Gastroesophageal sphincter (tissue), 4 donors: ENCODE data around the gene KLF3. TPM values are rescaled to one million over a fixed set of nuclear protein-coding genes. Genes with fewer than 3 reads are reported as not detected.

Experiments
- ATAC-seq: fragments of 150-250 bp; one replicate; pipeline ENCODE4 v1.9.1; 2016; ENCODE audit warnings: mild to moderate bottlenecking, moderate library complexity
- H3K27ac ChIP-seq, 4 donors: fragments of 200-600 bp; sonication (generic) in 3 of 4; 1 replicate in 3 of 4; 2 replicates in 1 of 4; pipeline ENCODE4 v1.5.1; 2016 to 2019
- H3K27me3 ChIP-seq: fragments of 200-600 bp; sonication (generic); one replicate; pipeline ENCODE4 v1.5.1; 2019
- H3K36me3 ChIP-seq, 2 donors: fragments of 200-600 bp; sonication (generic); one replicate each; pipeline ENCODE4 v1.5.1; 2019; ENCODE audit warnings: control low read depth in 1 of 2
- H3K4me1 ChIP-seq, 3 donors: fragments of 200-600 bp; sonication (generic); 1 replicate in 2 of 3; 2 replicates in 1 of 3; pipeline ENCODE4 v1.5.1; 2016 to 2019; ENCODE audit warnings: control low read depth in 2 of 3
- H3K4me3 ChIP-seq, 2 donors: fragments of 200-600 bp; sonication (generic); one replicate each; pipeline ENCODE4 v1.5.1; 2019; ENCODE audit warnings: mild to moderate bottlenecking in 1 of 2, moderate library complexity in 1 of 2
- H3K9me3 ChIP-seq, 3 donors: fragments of 200-600 bp; sonication (generic); one replicate each; pipeline ENCODE4 v1.5.1; 2017 to 2019; ENCODE audit warnings: control low read depth in 2 of 3
- EP300 ChIP-seq: sonication (generic); formaldehyde crosslinking; IDR thresholded peaks from one replicate; pipeline ENCODE4 v1.6.1; 2017; ENCODE audit warnings: antibody characterized with exemption, mild to moderate bottlenecking
- POLR2A ChIP-seq, 2 donors: fragments of 450-650 bp; IDR thresholded peaks; one replicate each; pipeline ENCODE4 v1.6.1; 2017; ENCODE audit warnings: antibody characterized with exemption in 2 of 2, mild to moderate bottlenecking in 2 of 2, moderate library complexity in 1 of 2
- POLR2AphosphoS5 ChIP-seq: sonication (generic); formaldehyde crosslinking; IDR thresholded peaks from one replicate; pipeline ENCODE4 v1.6.1; 2017; ENCODE audit warnings: antibody characterized with exemption
- WGBS, 2 donors: methylation state at CpG; one replicate each; pipeline ENCODE4 v1.1.5; 2018; ENCODE audit warnings: low coverage in 1 of 2; 5-methylcytosine and 5-hydroxymethylcytosine counted together
- total RNA-seq, 4 donors: library from RNA; depleted of rRNA; stranded (reverse); fragments of >200 nt; gene quantifications; one replicate each; pipeline ENCODE4 v1.1.0, GENCODE V29; 2016
- TF ChIP-seq, protein P1 (sequence below), 4 experiments: fragments of 200-600 bp in 2 of 4; fragments of 450-650 bp in 2 of 4; sonication (generic) in 1 of 4; IDR thresholded peaks; one replicate each; pipeline ENCODE4 v1.5.1; 2017 to 2019; ENCODE audit warnings: antibody characterized with exemption in 4 of 4, mild to moderate bottlenecking in 2 of 4, moderate library complexity in 2 of 4

Gene KLF3
- total RNA-seq, 4 donors from 2014 or later = 40.0 to 55.5 (median 43.5) TPM

DNA sequence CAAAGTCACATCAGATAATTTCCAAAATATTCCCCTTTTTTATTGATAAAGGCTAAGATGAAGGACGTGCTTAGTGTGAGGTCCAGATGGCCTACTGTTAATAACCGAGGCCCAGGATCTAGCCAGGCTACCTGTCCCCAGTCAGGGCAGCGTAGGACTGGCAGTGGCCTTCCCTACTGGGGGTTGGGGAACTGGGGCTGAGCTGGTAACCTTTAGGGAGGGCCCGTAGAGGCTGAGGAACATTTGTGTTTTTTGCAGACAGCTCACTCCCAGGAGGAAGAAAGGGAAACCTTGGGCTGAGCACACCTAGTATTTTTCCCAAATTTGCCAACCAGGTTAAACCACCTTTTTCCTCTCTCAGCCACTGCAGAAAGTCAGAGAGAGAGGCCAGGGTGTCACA is 59.1 kb downstream of the KLF3 start:
- WGBS, 2 donors = 83% methylated on average over 1 to 2 of the region's 4 CpGs
- ATAC-seq = no peak

DNA sequence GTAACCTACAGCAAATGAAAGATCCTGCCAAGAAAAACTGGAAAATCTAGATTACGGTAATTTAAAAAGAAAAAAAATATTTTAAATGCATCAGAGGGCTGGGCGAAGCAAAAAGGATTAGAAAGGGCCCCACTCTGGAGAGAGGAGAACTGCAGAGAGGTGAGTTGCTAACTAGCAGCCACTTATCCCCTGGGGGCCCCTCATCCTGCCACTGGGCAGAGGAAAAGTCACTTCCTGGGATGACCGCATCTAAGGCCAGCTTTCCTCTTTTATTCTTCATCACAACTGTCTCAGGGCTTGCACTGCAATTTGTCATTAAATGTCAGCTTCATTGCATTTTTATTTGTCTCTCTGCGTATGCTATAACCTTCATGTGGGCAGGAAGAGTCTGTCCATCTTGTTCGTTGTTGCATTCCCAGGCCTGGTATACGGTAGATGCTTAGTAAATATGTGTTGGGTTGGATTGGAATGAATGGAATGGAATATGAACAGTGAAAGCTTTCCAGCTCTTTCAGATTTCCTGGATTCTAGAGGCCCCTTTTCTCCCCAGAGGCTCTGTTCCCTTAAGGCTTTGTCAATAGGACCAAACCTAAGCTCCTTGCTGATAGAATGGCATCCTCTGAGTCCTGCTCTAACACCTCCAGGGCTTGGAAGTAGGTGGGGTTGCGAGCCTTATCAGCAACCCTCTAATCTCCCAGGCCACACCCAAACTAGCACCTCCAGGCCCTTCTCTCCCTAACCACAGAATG is 59.9 kb downstream of the KLF3 start:
- no peaks in the 10 kb centered on the region for H3K9me3 ChIP-seq
- no peak overlapping the region for H3K27ac ChIP-seq
- WGBS, 2 donors = 83 to 88% methylated on average over 6 to 7 of the region's 7 CpGs
- no peak overlapping the region for H3K4me3 ChIP-seq
- ATAC-seq = no peak
- no peaks in the 10 kb centered on the region for H3K27me3 ChIP-seq
- no peaks in the 10 kb centered on the region for H3K36me3 ChIP-seq
- TF ChIP-seq POLR2A (IDR thresholded peaks at IDR 0.05) (no peak), POLR2AphosphoS5 (no peak), EP300 (no peak)
- TF ChIP-seq, protein P1, sequence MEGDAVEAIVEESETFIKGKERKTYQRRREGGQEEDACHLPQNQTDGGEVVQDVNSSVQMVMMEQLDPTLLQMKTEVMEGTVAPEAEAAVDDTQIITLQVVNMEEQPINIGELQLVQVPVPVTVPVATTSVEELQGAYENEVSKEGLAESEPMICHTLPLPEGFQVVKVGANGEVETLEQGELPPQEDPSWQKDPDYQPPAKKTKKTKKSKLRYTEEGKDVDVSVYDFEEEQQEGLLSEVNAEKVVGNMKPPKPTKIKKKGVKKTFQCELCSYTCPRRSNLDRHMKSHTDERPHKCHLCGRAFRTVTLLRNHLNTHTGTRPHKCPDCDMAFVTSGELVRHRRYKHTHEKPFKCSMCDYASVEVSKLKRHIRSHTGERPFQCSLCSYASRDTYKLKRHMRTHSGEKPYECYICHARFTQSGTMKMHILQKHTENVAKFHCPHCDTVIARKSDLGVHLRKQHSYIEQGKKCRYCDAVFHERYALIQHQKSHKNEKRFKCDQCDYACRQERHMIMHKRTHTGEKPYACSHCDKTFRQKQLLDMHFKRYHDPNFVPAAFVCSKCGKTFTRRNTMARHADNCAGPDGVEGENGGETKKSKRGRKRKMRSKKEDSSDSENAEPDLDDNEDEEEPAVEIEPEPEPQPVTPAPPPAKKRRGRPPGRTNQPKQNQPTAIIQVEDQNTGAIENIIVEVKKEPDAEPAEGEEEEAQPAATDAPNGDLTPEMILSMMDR (IDR thresholded peaks at IDR 0.05) = no peak
- no peaks in the 10 kb centered on the region for H3K4me1 ChIP-seq

More for the DNA sequence above, 59.1 kb downstream of the KLF3 start:
- no peaks in the 10 kb centered on the region for H3K9me3 ChIP-seq
- TF ChIP-seq, protein P1 (IDR thresholded peaks at IDR 0.05) = no peak
- TF ChIP-seq POLR2AphosphoS5 = no peak
- no peak for TF ChIP-seq POLR2A (IDR thresholded peaks at IDR 0.05)
- TF ChIP-seq EP300 = no peak
- H3K27ac ChIP-seq = no peak overlapping the region
- H3K4me1 ChIP-seq = no peaks in the 10 kb centered on the region
- no peaks in the 10 kb centered on the region for H3K36me3 ChIP-seq
- no peak overlapping the region for H3K4me3 ChIP-seq
- H3K27me3 ChIP-seq = no peaks in the 10 kb centered on the region

DNA sequence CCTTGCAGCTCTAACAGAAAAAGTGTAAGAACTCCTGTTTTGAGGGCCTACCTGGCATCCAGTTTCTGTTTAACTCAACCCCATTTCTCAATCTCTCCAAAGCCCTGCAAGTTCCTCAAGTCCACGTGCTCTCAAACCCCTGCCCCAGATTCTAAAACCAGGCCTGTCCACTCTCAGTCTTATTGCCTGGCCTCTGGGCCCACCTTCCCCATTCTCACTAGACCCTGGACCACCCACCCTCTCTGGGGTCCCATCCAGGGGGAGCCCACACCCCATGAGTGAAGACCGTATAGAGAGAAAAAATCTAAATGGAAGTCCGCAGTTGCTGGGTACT is 60.4 kb downstream of the KLF3 start:
- H3K9me3 ChIP-seq = no peaks in the 10 kb centered on the region
- H3K4me1 ChIP-seq = no peaks in the 10 kb centered on the region
- ATAC-seq = no peak
- H3K27me3 ChIP-seq = no peaks in the 10 kb centered on the region
- H3K27ac ChIP-seq = no peak overlapping the region
- no peaks in the 10 kb centered on the region for H3K36me3 ChIP-seq
- H3K4me3 ChIP-seq = no peak overlapping the region
- TF ChIP-seq EP300 (no peak), POLR2AphosphoS5 (no peak), POLR2A (IDR thresholded peaks at IDR 0.05) (no peak)
- TF ChIP-seq, protein P1 (IDR thresholded peaks at IDR 0.05) = no peak
- WGBS, 2 donors = 93% methylated on average over 2 of the region's 3 CpGs; no CpG with 5 or more reads in 1 of the 2 donors

DNA sequence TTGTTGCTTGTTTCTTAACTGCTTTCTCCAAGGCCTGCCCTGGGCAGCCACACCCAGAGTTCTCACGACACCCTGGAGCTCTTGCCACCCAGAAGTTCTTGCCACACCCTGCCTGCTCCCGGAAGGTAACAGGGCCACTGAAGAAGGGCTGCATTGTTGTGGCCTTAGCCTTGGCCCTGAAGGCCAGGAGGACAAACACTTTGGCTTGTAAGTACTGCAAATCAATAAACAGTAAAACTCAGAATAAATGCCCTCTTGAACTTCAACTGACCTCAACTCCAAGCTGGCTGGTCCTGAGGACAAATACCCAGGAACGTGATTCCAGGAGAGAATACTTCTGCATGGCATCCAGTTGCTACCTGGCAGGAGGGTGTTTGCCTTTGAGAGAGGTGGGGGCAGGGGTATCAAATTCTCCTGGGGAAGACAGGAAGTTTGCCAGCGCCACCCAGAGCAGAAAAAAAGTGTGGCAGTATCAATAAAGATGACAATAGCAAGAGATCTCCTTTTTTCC is 64.7 kb downstream of the KLF3 start:
- Histone ChIP-seq H3K27ac (no peak overlapping the region), H3K27me3 (no peaks in the 10 kb centered on the region), H3K9me3 (no peaks in the 10 kb centered on the region), H3K4me1 (peaks cover 0 to 9% (median 0%) of the 10 kb centered on the region in 3 donors), H3K4me3 (no peak overlapping the region), H3K36me3 (no peaks in the 10 kb centered on the region)
- 71 to 100% methylated on average over 1 to 2 of the region's 4 CpGs for WGBS, 2 donors
- no peak for TF ChIP-seq POLR2A (IDR thresholded peaks at IDR 0.05)
- no peak for TF ChIP-seq POLR2AphosphoS5
- TF ChIP-seq EP300 = no peak
- TF ChIP-seq, protein P1 (IDR thresholded peaks at IDR 0.05) = no peak
- ATAC-seq = no peak

DNA sequence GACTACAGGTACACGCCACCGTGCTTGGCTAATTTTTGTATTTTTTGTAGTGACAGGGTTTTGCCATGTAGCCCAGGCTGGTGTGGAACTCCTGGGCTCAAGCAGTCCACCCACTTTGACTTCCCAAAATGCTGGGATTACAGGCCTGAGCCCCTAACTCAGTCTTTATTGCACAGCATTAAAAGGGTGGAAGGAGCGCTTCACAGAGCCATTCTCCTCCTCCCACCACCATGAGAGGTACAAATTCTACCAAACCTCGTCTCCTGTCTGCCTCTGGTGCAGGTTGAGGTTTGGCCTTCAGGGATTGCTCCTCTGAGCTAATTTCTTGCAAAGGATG is 66.5 kb downstream of the KLF3 start:
- TF ChIP-seq, protein P1 (IDR thresholded peaks at IDR 0.05) = no peak
- TF ChIP-seq POLR2A (IDR thresholded peaks at IDR 0.05) (no peak), EP300 (no peak), POLR2AphosphoS5 (no peak)
- WGBS, 2 donors = 69 to 93% methylated on average over 2 to 3 of the region's 4 CpGs
- H3K27me3 ChIP-seq = no peaks in the 10 kb centered on the region
- no peak overlapping the region for H3K27ac ChIP-seq
- ATAC-seq = no peak
- no peak overlapping the region for H3K4me3 ChIP-seq
- H3K36me3 ChIP-seq = no peaks in the 10 kb centered on the region
- H3K4me1 ChIP-seq = peaks cover 0 to 9% (median 0%) of the 10 kb centered on the region in 3 donors
- no peaks in the 10 kb centered on the region for H3K9me3 ChIP-seq
